Fibroblast of the conjunctiva (primary cell): ENCODE measurements around the gene STN1.

ENCODE experiments used
- DNase-seq: peaks from one replicate; pipeline ENCODE4 v3.0.0-alpha.2; 2010; ENCODE audit warnings: low read depth

Gene STN1

GRCh38 chr10:103843854-103844570, 74.0 kb downstream of the STN1 start:
- peak; percentile 67 for DNase-seq

GRCh38 chr10:103843045-103843444, 74.9 kb downstream of the STN1 start:
- DNase-seq = no peak

- DNase-seq = no peak
Measured at GRCh38 chr10:103842605-103843004, 75.4 kb downstream of the STN1 start.

GRCh38 chr10:103841519-103841918, 76.5 kb downstream of the STN1 start:
- DNase-seq = no peak

GRCh38 chr10:103840740-103841070, 77.3 kb downstream of the STN1 start:
- DNase-seq = no peak

GRCh38 chr10:103839872-103840739, 77.9 kb downstream of the STN1 start:
- no peak for DNase-seq

- no peak for DNase-seq
Measured at GRCh38 chr10:103839519-103839871, 78.5 kb downstream of the STN1 start.

GRCh38 chr10:103838862-103839518, 79.0 kb downstream of the STN1 start:
- DNase-seq = no peak

GRCh38 chr10:103838070-103838395, 80.0 kb downstream of the STN1 start:
- DNase-seq = no peak

GRCh38 chr10:103837370-103838069, 80.5 kb downstream of the STN1 start:
- DNase-seq = no peak

GRCh38 chr10:103836861-103837260, 81.1 kb downstream of the STN1 start:
- no peak for DNase-seq

- DNase-seq = no peak
Measured at GRCh38 chr10:103836273-103836672, 81.7 kb downstream of the STN1 start.

- DNase-seq = peak; percentile 27
Measured at GRCh38 chr10:103835096-103836050, 82.6 kb downstream of the STN1 start.

GRCh38 chr10:103834436-103835095, 83.4 kb downstream of the STN1 start:
- DNase-seq = no peak

GRCh38 chr10:103833731-103834365, 84.1 kb downstream of the STN1 start:
- DNase-seq = peak; percentile 20

- DNase-seq = no peak
Measured at GRCh38 chr10:103832806-103833205, 85.2 kb downstream of the STN1 start.
